RKO (cell line): ENCODE data around the gene ST6GAL1.
"Not testable (repeated sequence)": the region's sequence is repeated elsewhere in the genome, so short reads cannot be mapped to it uniquely, and the experiment has no call there.

Experiments
- DNase-seq: peaks from one replicate; pipeline ENCODE4 v3.0.0-alpha.2; 2016; ENCODE audit warnings: low spot score

ST6GAL1 gene

DNA sequence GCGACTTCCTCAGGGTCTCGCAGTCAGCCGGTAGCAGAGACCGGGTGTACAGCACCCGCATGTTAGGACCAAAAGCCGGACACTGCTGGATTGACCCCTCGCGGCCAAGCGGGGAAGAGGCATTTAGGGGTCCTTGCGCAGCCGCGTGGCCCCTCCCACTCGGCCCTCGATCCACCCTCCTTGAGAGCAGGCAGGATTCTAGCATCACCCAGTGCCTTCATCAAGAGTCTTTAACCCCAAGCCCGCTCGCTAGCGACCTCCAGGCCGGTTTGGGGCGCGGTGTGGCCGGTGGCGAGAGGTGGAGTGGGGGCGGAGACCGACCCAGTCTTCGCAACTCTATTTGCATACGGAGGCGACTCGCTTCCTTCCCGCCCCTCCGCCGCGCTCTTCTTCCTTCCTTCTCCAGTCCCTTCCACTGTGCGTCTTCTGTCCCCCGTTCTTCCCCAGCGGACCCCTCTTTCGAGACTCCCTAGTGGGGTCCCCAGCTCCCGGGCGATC is at the start of gene ST6GAL1:
TSS of gene ST6GAL1 (plus strand) at position 384 of the 498 bp plus-strand sequence. CDS start 112,178 bp downstream, outside the sequence.
- DNase-seq: peak; percentile 86

GRCh38 chr3:186882150-186882524 is 48.2 kb upstream of the ST6GAL1 start:
- no peak for DNase-seq

GRCh38 chr3:186882881-186883685 is 47.2 kb upstream of the ST6GAL1 start:
- peak; percentile 97 for DNase-seq

- DNase-seq: no peak
Measured at GRCh38 chr3:186883686-186884058, 46.7 kb upstream of the ST6GAL1 start.

GRCh38 chr3:186884868-186885267 is 45.5 kb upstream of the ST6GAL1 start:
- DNase-seq: not testable (repeated sequence)

DNA sequence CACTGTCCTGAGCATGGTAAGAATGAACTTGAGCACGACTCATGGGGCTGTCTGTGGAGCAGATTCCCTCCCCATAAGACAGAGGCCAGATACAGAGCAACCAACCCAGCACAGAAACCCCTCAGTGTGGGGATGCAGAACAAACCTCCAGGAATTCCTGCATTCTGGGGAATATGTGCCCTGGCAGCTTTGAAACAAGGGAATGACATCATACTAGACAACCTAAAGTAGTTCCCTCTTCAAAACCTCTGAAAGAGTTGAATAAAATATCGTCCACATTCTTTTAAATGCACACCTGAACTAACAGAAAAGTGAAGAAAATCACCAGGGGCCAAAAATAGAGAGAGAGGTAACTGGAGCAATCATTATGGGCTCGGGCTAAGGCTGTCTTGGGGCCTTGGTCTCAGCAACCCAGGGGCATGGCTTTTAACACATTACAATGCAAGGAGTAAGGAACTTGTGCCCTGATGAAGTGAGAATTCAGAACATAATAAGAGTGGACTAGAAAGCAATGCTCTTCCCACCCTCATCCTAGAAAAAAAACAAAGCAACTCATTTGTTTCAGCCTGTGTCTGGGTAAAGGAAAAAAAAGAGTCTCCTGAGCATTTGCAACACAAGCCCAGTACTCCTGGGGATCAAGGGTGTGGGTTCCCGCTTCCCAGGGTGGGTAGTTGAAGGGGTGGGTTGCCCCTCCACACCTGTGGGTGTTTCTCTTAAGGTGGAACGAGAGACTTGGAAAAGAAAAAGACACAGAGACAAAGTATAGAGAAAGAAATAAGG is 43.9 kb upstream of the ST6GAL1 start:
- no peak for DNase-seq

- DNase-seq: not testable (repeated sequence)
Measured at GRCh38 chr3:186887507-186887938, 42.8 kb upstream of the ST6GAL1 start.

DNA sequence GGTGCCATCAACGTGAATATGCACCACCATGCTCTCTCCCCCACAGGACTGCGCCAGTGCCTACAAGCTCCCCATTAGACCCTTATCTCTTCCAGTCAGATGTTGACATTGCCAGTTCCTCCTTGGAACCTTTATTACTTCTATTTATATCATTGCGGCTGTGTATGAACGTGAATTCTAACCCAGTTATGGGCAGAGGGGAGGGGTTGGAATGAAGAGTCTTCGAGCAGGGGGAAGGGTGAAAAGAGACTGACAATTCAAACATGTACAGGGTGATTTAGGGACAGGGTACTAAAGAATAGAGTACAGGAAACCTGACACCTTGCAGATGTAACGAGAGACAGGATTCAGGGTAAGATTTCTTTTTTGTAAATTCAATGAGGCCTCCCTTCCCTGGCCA is 41.8 kb upstream of the ST6GAL1 start:
- no peak for DNase-seq

- DNase-seq: not testable (repeated sequence)
Measured at GRCh38 chr3:186889698-186890097, 40.6 kb upstream of the ST6GAL1 start.

GRCh38 chr3:186890911-186891310 is 39.4 kb upstream of the ST6GAL1 start:
- no peak for DNase-seq

DNA sequence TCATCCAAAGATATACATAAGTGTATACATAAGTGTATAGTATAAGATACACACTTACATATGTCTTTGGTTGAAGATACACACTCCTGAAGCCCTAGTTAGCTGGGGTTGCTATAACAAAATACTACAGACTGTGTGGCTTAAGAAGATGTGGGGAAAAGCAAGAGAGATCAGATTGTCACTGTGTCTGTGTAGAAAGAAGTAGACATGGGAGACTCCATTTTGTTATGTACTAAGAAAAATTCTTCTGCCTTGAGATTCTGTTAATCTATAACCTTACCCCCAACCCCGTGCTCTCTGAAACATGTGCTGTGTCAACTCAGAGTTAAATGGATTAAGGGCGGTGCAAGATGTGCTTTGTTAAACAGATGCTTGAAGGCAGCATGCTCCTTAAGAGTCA is 37.3 kb upstream of the ST6GAL1 start:
- not testable (repeated sequence) for DNase-seq

GRCh38 chr3:186895406-186895805 is 34.9 kb upstream of the ST6GAL1 start:
- no peak for DNase-seq

- DNase-seq: no peak
Measured at GRCh38 chr3:186896006-186896405, 34.3 kb upstream of the ST6GAL1 start.

DNA sequence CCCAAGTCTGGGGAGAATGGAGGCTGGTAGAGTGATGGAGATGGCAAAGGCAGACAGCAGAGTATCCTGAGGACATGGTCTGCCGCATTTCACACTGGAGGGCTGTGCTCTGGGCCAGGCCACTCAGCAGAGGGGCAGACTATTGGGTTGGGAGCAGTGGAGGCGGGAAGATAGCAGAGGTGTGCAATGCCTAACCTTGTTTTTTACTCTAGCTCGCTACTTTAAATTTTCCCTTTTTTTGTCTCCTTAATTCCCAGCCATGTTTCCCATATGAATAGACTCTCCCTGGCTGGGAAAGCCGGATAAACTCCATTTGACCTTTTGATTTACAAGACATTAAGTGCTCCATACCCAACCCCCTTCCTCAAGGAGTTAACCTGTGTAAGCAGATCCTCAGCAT is 33.5 kb upstream of the ST6GAL1 start:
- no peak for DNase-seq

- DNase-seq: peak; percentile 8
Measured at GRCh38 chr3:186901135-186901734, 29.1 kb upstream of the ST6GAL1 start.

DNA sequence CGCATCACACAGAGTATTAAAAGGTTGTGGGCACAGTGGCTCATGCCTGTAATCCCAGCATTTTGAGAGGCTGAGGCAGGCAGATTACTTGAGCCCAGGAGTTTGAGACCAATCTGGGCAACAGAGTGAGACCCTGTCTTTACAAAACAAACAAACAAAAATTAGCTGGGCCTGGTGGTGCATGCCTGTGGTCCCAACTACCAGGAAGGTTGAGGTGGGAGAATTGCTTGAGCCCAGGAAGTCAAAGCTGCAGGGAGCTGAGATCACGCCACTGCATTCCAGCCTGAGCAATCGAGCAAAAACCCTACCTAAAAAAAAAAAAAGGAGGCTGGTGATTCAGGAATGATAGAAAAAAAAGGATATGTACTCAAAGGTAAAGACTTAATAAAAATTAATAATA is 28.2 kb upstream of the ST6GAL1 start:
- no peak for DNase-seq

DNA sequence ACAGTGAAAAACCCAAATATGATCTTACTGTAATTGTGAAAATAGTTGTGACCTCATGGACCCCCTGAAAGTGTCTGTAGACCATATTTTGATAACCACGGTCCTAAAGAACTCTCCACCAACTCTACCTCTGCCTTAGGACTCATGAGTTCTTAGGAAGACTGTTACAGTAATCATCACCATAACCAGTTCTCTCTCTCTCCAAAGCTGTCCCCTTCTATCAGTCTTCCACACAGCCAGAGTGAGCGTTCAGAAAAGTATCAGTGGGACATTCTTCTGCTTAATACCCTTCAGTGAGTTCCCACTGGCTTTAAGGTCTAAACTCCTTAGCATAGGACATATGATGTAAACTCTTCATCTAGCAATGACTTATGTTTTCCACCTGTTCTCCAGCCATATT is 27.6 kb upstream of the ST6GAL1 start:
- DNase-seq: no peak

- DNase-seq: not testable (repeated sequence)
Measured at GRCh38 chr3:186903676-186904075, 26.6 kb upstream of the ST6GAL1 start.

GRCh38 chr3:186907075-186907474 is 23.3 kb upstream of the ST6GAL1 start:
- not testable (repeated sequence) for DNase-seq

DNA sequence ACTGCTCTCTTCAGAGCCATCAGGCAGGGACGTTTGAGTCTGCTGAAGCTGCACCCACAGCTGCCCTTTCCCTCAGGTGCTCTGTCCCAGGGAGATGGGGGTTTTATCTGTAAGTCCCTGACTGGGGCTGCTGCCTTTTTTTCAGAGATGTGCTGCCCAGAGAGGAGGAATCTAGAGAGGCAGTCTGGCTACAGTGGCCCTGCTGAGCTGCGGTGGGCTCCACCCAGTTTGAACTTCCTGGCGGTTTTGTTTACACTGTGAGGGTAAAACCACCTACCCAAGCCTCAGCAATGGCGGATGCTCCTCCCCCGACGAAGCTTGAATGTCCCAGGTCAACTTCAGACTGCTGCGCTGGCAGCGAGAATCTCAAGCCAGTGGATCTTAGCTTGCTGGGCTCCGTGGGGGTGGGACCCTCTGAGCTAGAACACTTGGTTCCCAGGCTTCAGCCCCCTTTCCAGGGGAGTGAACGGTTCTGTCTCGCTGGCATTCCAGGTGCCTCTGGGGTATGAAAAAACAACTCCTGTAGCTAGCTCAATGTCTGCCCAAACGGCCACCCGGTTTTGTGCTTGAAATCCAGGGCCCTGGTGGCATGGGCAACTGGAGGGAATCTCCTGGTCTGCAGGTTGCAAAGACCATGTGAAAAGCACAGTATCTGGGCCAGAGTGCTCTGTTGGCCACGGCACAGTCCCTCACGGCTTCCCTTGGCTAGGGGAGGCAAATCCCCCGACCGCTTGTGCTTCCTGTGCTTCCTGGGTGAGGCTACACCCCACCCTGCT is 21.1 kb upstream of the ST6GAL1 start:
- no peak for DNase-seq
